OCI-LY1 (cell line): Measurements from ENCODE around the gene SLAMF7.
"Not testable (repeated sequence)": the region's sequence is repeated elsewhere in the genome, so short reads cannot be mapped to it uniquely, and the experiment has no call there.

ENCODE experiments used
- H2AFZ ChIP-seq: fragments of 200-600 bp; sonication (generic), shearing (Covaris generic); 2 replicates; pipeline ENCODE4 v1.6.0; 2014; ENCODE audit warnings: antibody characterized with exemption, mild to moderate bottlenecking, low read length
- H3F3A ChIP-seq: fragments of 200-600 bp; sonication (generic), shearing (Covaris generic); 2 replicates; pipeline ENCODE4 v1.6.0; 2014; ENCODE audit warnings: mild to moderate bottlenecking, antibody characterized with exemption, low read length, moderate library complexity; ENCODE audit not compliant: insufficient read depth
- H3K27ac ChIP-seq: fragments of 200-600 bp; sonication (generic); 2 replicates; pipeline ENCODE4 v1.5.1; 2014; ENCODE audit warnings: low read length, mixed run types, mild to moderate bottlenecking, low read depth; ENCODE audit not compliant: poor library complexity, severe bottlenecking
- H3K27me3 ChIP-seq: fragments of 200-600 bp; sonication (generic); 2 replicates; pipeline ENCODE4 v1.6.0; 2014; ENCODE audit warnings: antibody characterized with exemption, mild to moderate bottlenecking, low read length, moderate library complexity; ENCODE audit not compliant: insufficient read depth
- H3K36me3 ChIP-seq: fragments of 200-600 bp; sonication (generic); 2 replicates; pipeline ENCODE4 v1.6.1; 2014; ENCODE audit warnings: mild to moderate bottlenecking, antibody characterized with exemption, low read length, moderate library complexity, mixed read lengths; ENCODE audit not compliant: insufficient read depth
- H3K4me1 ChIP-seq: fragments of 200-600 bp; sonication (generic); 2 replicates; pipeline ENCODE4 v1.5.1; 2014; ENCODE audit warnings: mild to moderate bottlenecking, low read length, moderate library complexity; ENCODE audit not compliant: insufficient read depth, severe bottlenecking
- H3K4me2 ChIP-seq: fragments of 200-600 bp; sonication (generic), shearing (Covaris generic); 2 replicates; pipeline ENCODE4 v1.6.1; 2014; ENCODE audit warnings: low read length
- H3K4me3 ChIP-seq: fragments of 200-600 bp; sonication (generic); 2 replicates; pipeline ENCODE4 v1.5.1; 2014; ENCODE audit warnings: low read length, low read depth, mild to moderate bottlenecking, mixed read lengths; ENCODE audit not compliant: poor library complexity, severe bottlenecking
- H3K79me2 ChIP-seq: fragments of 200-600 bp; shearing (Covaris generic); 2 replicates; pipeline ENCODE4 v1.6.1; 2016; ENCODE audit warnings: mixed run types, low read length, mixed read lengths; ENCODE audit not compliant: insufficient read depth
- H3K9ac ChIP-seq: fragments of 200-600 bp; sonication (generic), shearing (Covaris generic); 2 replicates; pipeline ENCODE4 v1.6.1; 2014; ENCODE audit warnings: mild to moderate bottlenecking, low read length, mixed read lengths
- H3K9me2 ChIP-seq: fragments of 200-600 bp; sonication (generic), shearing (Covaris generic); 2 replicates; pipeline ENCODE4 v1.6.1; 2014; ENCODE audit warnings: low read depth, mild to moderate bottlenecking, low read length, mixed read lengths
- H3K9me3 ChIP-seq: fragments of 200-600 bp; shearing (Covaris generic); 2 replicates; pipeline ENCODE4 v1.6.1; 2014; ENCODE audit warnings: low read length, mixed read lengths
- H4K20me1 ChIP-seq: fragments of 200-600 bp; sonication (generic), shearing (Covaris generic); 2 replicates; pipeline ENCODE4 v1.6.0; 2016; ENCODE audit warnings: mild to moderate bottlenecking, low read length; ENCODE audit not compliant: insufficient read depth
- EZH2 ChIP-seq: fragments of 200-600 bp; sonication (generic), shearing (Covaris generic); IDR thresholded peaks from 2 replicates; pipeline ENCODE4 v1.8.0; 2017; ENCODE audit warnings: borderline replicate concordance, mixed run types, mild to moderate bottlenecking, antibody characterized with exemption, low read length, moderate library complexity, mixed read lengths
- TF ChIP-seq, protein P1 (sequence below): fragments of 200-600 bp; sonication (generic), shearing (Covaris generic); IDR thresholded peaks from 2 replicates; pipeline ENCODE4 v1.5.1; 2017; ENCODE audit warnings: mild to moderate bottlenecking, antibody characterized with exemption, low read length, moderate library complexity, mixed read lengths

Gene SLAMF7

DNA sequence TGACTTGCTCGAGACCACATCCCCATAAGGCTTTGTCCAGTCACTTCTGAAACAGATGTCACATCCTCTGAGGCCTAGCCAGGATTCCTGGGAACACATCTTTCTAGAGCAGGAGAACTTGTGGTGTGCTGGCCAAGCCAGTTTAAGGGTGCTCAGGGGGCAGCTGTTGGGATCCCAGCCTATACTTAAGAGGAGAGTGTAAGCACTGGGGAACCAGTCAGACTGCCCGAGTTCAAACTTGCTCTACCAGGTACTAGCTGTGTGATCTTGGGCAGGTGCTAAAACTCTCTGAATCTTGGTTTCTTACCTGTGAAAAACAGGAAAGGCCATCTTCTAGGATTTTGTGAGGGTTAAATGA, 41.3 kb downstream of the SLAMF7 start:
- Histone ChIP-seq H3K27ac (no peak overlapping the region), H3F3A (no peaks in the 10 kb centered on the region), H3K36me3 (peaks cover 4% of the 10 kb centered on the region; the same call in 1 of the 2 replicates), H3K9ac (no peak overlapping the region), H3K9me2 (no peaks in the 10 kb centered on the region), H3K4me3 (no peak overlapping the region), H3K27me3 (no peaks in the 10 kb centered on the region), H4K20me1 (no peaks in the 10 kb centered on the region), H3K9me3 (no peaks in the 10 kb centered on the region), H2AFZ (no peak overlapping the region), H3K4me2 (no peak overlapping the region), H3K79me2 (no peaks in the 10 kb centered on the region), H3K4me1 (peaks cover 29% of the 10 kb centered on the region)
- TF ChIP-seq, protein P1, sequence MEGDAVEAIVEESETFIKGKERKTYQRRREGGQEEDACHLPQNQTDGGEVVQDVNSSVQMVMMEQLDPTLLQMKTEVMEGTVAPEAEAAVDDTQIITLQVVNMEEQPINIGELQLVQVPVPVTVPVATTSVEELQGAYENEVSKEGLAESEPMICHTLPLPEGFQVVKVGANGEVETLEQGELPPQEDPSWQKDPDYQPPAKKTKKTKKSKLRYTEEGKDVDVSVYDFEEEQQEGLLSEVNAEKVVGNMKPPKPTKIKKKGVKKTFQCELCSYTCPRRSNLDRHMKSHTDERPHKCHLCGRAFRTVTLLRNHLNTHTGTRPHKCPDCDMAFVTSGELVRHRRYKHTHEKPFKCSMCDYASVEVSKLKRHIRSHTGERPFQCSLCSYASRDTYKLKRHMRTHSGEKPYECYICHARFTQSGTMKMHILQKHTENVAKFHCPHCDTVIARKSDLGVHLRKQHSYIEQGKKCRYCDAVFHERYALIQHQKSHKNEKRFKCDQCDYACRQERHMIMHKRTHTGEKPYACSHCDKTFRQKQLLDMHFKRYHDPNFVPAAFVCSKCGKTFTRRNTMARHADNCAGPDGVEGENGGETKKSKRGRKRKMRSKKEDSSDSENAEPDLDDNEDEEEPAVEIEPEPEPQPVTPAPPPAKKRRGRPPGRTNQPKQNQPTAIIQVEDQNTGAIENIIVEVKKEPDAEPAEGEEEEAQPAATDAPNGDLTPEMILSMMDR = no peak
- TF ChIP-seq EZH2 = no peak

DNA sequence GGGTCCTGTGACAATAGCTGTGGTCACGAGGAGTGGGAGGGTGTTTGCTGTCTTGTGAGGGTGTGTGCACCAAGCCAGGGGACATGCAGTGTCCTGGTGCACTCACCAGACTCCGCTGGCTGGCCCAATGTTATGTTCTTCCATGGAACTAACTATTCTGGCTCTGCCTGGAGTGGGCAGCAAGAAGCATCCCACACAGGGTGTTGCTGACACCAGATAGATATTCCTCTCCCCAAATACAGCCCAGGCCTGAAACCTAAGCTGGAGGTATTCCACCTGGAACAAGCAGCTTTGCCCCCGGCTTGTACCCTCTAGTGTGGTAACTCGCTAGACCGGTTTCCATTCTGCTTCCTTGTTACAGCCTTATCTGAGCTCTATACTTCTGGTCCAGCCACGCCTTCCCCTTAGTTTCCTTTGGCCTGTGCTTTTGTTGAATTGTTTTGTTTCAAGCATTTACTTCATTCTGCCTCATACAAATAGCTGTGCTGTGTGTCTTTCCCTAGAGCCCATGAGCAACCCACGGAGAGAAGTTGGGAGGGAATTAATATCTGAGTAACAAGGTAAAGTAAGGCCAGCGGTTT, 42.2 kb downstream of the SLAMF7 start:
- H2AFZ ChIP-seq = no peak overlapping the region

GRCh38 chr1:160781914-160782689, 43.1 kb downstream of the SLAMF7 start:
- H2AFZ ChIP-seq = no peak overlapping the region
- peak overlapping the region; percentile 58 for H3K4me2 ChIP-seq
- H3K4me3 ChIP-seq = peak overlapping the region; percentile 19
- H4K20me1 ChIP-seq = no peaks in the 10 kb centered on the region
- H3K79me2 ChIP-seq = no peaks in the 10 kb centered on the region
- H3K9me2 ChIP-seq = no peaks in the 10 kb centered on the region
- no peaks in the 10 kb centered on the region for H3K9me3 ChIP-seq
- peaks cover 4% of the 10 kb centered on the region; the same call in 1 of the 2 replicates for H3K36me3 ChIP-seq
- TF ChIP-seq, protein P1 = no peak
- no peak for TF ChIP-seq EZH2
- no peaks in the 10 kb centered on the region for H3F3A ChIP-seq
- H3K4me1 ChIP-seq = peaks cover 29% of the 10 kb centered on the region
- H3K9ac ChIP-seq = peak overlapping the region; percentile 5; the same call in 1 of the 2 replicates
- peak overlapping the region; percentile 69 for H3K27ac ChIP-seq
- no peaks in the 10 kb centered on the region for H3K27me3 ChIP-seq

More for the DNA sequence above, 42.2 kb downstream of the SLAMF7 start:
- Histone ChIP-seq H3K9me3 (no peaks in the 10 kb centered on the region), H3K4me2 (peak overlapping the region; percentile 58; the same call in 1 of the 2 replicates), H3K9me2 (no peaks in the 10 kb centered on the region), H3K27ac (peak overlapping the region; percentile 69), H3K27me3 (no peaks in the 10 kb centered on the region), H3F3A (no peaks in the 10 kb centered on the region), H4K20me1 (no peaks in the 10 kb centered on the region), H3K4me1 (peaks cover 29% of the 10 kb centered on the region), H3K79me2 (no peaks in the 10 kb centered on the region), H3K36me3 (peaks cover 4% of the 10 kb centered on the region; the same call in 1 of the 2 replicates), H3K9ac (no peak overlapping the region; the same call in 1 of the 2 replicates), H3K4me3 (no peak overlapping the region)
- TF ChIP-seq EZH2 = no peak
- TF ChIP-seq, protein P1 = no peak

GRCh38 chr1:160782988-160783765, 44.1 kb downstream of the SLAMF7 start:
- H3K9me3 ChIP-seq, H3K9me2 ChIP-seq, H3K9ac ChIP-seq, H3K4me3 ChIP-seq, H4K20me1 ChIP-seq, H3K79me2 ChIP-seq, H3F3A ChIP-seq, H3K36me3 ChIP-seq, H3K27me3 ChIP-seq, H2AFZ ChIP-seq: not testable (repeated sequence)
- H3K27ac ChIP-seq = peak overlapping the region; percentile 69
- peak overlapping the region; percentile 58; the same call in 1 of the 2 replicates for H3K4me2 ChIP-seq
- peaks cover 29% of the 10 kb centered on the region for H3K4me1 ChIP-seq
